GM12878 (cell line): Measurements from ENCODE around the gene OSBPL5. TPM values are rescaled to one million over a fixed set of nuclear protein-coding genes. Genes with fewer than 3 reads are reported as not detected.

Source experiments
- ATAC-seq: fragments of 200-7000 bp; cut with Tn5 transposase; 3 replicates; pipeline ENCODE4 v1.9.1; 2020; ENCODE audit warnings: mild to moderate bottlenecking, moderate library complexity
- BruUV-seq: library from RNA; stranded (reverse); fragments of 400-500 nt; replicated peaks from 2 replicates; lab custom pipeline; 2021; lab: Mats Ljungman, UMichigan
- CTCF ChIA-PET: fragments of 300-600 bp; sonication (Branson Sonifier 250); formaldehyde crosslinking; extraction: SDS; loops from one replicate; lab custom pipeline; 2021; ENCODE audit warnings: inconsistent platforms; lab: Yijun Ruan, JAX
- POLR2A ChIA-PET: fragments of 350-600 bp; formaldehyde crosslinking; extraction: SDS; loops from one replicate; lab custom pipeline; 2021; ENCODE audit warnings: inconsistent platforms; lab: Charles Lee
- RAD21 ChIA-PET: fragments of 300-600 bp; sonication (Branson Sonifier 250); formaldehyde crosslinking; loops from one replicate; lab custom pipeline; 2023; ENCODE audit warnings: antibody characterized with exemption; ENCODE audit not compliant: unreplicated experiment; lab: Charles Lee
- SMC1A ChIA-PET: fragments of 300-600 bp; sonication (Branson Sonifier 250); formaldehyde crosslinking; loops from one replicate; lab custom pipeline; 2023; ENCODE audit not compliant: unreplicated experiment, uncharacterized antibody; lab: Charles Lee
- DNase-seq: peaks from one replicate; pipeline ENCODE4 v3.0.0-alpha.2; 2011; ENCODE audit warnings: low read depth, low spot score
- FAIRE-seq: peaks from 3 replicates; lab custom pipeline; 2011; peaks lifted over from hg19 to GRCh38; lab: Jason Lieb, UNC
- H2AFZ ChIP-seq: 2 replicates; pipeline ENCODE4 v1.6.0; 2011; ENCODE audit warnings: low read depth, low read length, control low read depth; ENCODE audit not compliant: control insufficient read depth
- H3K27ac ChIP-seq: 2 replicates; pipeline ENCODE4 v1.5.1; 2011; ENCODE audit warnings: control low read depth; ENCODE audit not compliant: control insufficient read depth, insufficient read depth
- H3K27me3 ChIP-seq, 2 experiments: replicated peaks in 1 of 2; 2 replicates each; pipeline versions ENCODE4 v1.6.0 to v1.6.1; 2011; ENCODE audit warnings: low read length in 1 of 2; ENCODE audit not compliant: control insufficient read depth in 2 of 2, insufficient read depth in 2 of 2
- H3K36me3 ChIP-seq, 2 experiments: 2 replicates each; pipeline ENCODE4 v1.5.1; 2011; ENCODE audit warnings: low read length in 1 of 2; ENCODE audit not compliant: control insufficient read depth in 2 of 2, insufficient read depth in 2 of 2
- H3K4me1 ChIP-seq: 2 replicates; pipeline ENCODE4 v1.6.1; 2011; ENCODE audit warnings: mild to moderate bottlenecking, low read length, moderate library complexity, mixed read lengths; ENCODE audit not compliant: control insufficient read depth, insufficient read depth
- H3K4me2 ChIP-seq: 2 replicates; pipeline ENCODE4 v1.6.0; 2011; ENCODE audit warnings: control low read depth; ENCODE audit not compliant: control insufficient read depth, insufficient read depth
- H3K4me3 ChIP-seq: fragments of 200-600 bp; sonication (generic); 2 replicates; pipeline ENCODE4 v1.5.1; 2016
- H3K79me2 ChIP-seq: 2 replicates; pipeline ENCODE4 v1.6.0; 2011; ENCODE audit warnings: low read length; ENCODE audit not compliant: control insufficient read depth, insufficient read depth
- H3K9ac ChIP-seq: 2 replicates; pipeline ENCODE4 v1.8.0; 2011; ENCODE audit warnings: low read length, control low read depth, mixed read lengths; ENCODE audit not compliant: control insufficient read depth, insufficient read depth
- H3K9me3 ChIP-seq: replicated peaks from 3 replicates; pipeline ENCODE4 v1.5.1; 2011; ENCODE audit warnings: mild to moderate bottlenecking, low read length; ENCODE audit not compliant: control insufficient read depth, insufficient read depth
- H4K20me1 ChIP-seq: 2 replicates; pipeline ENCODE4 v1.6.0; 2011; ENCODE audit not compliant: control insufficient read depth, insufficient read depth
- CHD2 ChIP-seq: IDR thresholded peaks from 2 replicates; pipeline ENCODE4 v1.6.1; 2011; ENCODE audit warnings: low read depth, low read length, improper control_type of control experiment, borderline replicate concordance
- CREB1 ChIP-seq: IDR thresholded peaks from 2 replicates; pipeline ENCODE4 v1.6.1; 2012; ENCODE audit warnings: low read depth, mild to moderate bottlenecking, inconsistent platforms
- ETV6 ChIP-seq, 2 experiments: fragments of 450-650 bp in 1 of 2; IDR thresholded peaks in 1 of 2; conservative IDR thresholded peaks in 1 of 2; 2 replicates each; pipeline ENCODE4 v1.6.1; 2014; ENCODE audit warnings: antibody characterized with exemption in 1 of 2, borderline replicate concordance in 1 of 2, low read depth in 1 of 2, mild to moderate bottlenecking in 1 of 2, moderate library complexity in 1 of 2
- GABPA ChIP-seq: IDR thresholded peaks from 2 replicates; pipeline ENCODE4 v1.6.1; 2014; ENCODE audit warnings: antibody characterized with exemption, low read depth, mild to moderate bottlenecking, inconsistent platforms
- HCFC1 ChIP-seq: fragments of 150-350 bp; IDR thresholded peaks from 2 replicates; pipeline ENCODE4 v1.6.1; 2014; ENCODE audit warnings: low read length
- RB1 ChIP-seq: fragments of 450-650 bp; formaldehyde crosslinking; IDR thresholded peaks from 2 replicates; pipeline ENCODE4 v1.6.1; 2017; ENCODE audit warnings: mild to moderate bottlenecking, borderline replicate concordance
- RBBP5 ChIP-seq: fragments of 200-600 bp; sonication (generic); conservative IDR thresholded peaks from 2 replicates; pipeline ENCODE4 v1.6.1; 2016
- SMC3 ChIP-seq: IDR thresholded peaks from 2 replicates; pipeline ENCODE4 v1.6.1; 2011; ENCODE audit warnings: low read length, improper control_type of control experiment, borderline replicate concordance
- USF2 ChIP-seq: IDR thresholded peaks from 2 replicates; pipeline ENCODE4 v1.6.1; 2011; ENCODE audit warnings: low read depth, low read length, improper control_type of control experiment, borderline replicate concordance
- ZBTB33 ChIP-seq: fragments of 450-650 bp; IDR thresholded peaks from 2 replicates; pipeline ENCODE4 v1.6.1; 2017; ENCODE audit warnings: mild to moderate bottlenecking
- ZNF384 ChIP-seq: IDR thresholded peaks from 2 replicates; pipeline ENCODE4 v1.6.1; 2012; ENCODE audit warnings: low read depth, mild to moderate bottlenecking, low read length, improper control_type of control experiment, borderline replicate concordance
- WGBS: methylation state at CpG from one replicate; pipeline ENCODE4 v1.1.6; 2016; ENCODE audit warnings: low lambda C conversion rate; ENCODE audit not compliant: insufficient replicate concordance, insufficient coverage; ENCODE audit errors: missing lambda C conversion rate; 5-methylcytosine and 5-hydroxymethylcytosine counted together
- in situ Hi-C: fragments of 300-500 bp; cut with MboI; formaldehyde crosslinking; loops from 9 replicates; pipeline ENCODE4 v1.14.3; 2018; ENCODE audit warnings: mixed read lengths
- intact Hi-C: fragments of 100-400 bp; cut with micrococcal nuclease; formaldehyde crosslinking; loops from one replicate; pipeline ENCODE4 v1.14.2; 2022; ENCODE audit not compliant: unreplicated experiment
- polyA plus RNA-seq, 11 experiments: library from polyadenylated mRNA; depleted of rRNA in 4 of 11; unstranded in 6 of 11; stranded (reverse) in 5 of 11; fragments of >200 nt; fragmentation: Nextera tagmentation in 4 of 11; fragmentation: Illumina TruSeq in 1 of 11; extraction: Ambion mirVana in 4 of 11; extraction: Trizol in 1 of 11; gene quantifications; 1 replicate in 1 of 11; 2 replicates in 10 of 11; pipeline versions ENCODE4 v1.2.1 to v1.2.3, GENCODE V29; 2011 to 2016; ENCODE audit warnings: inconsistent platforms in 2 of 11, missing spikeins in 2 of 11, low read depth in 1 of 11
- total RNA-seq, 4 experiments: library from RNA; depleted of rRNA in 3 of 4; stranded (reverse); fragments of >200 nt in 3 of 4; fragmentation: Illumina TruSeq in 1 of 4; extraction: Trizol in 1 of 4; gene quantifications; 2 replicates each; pipeline versions ENCODE4 v1.2.1 to v1.2.3, GENCODE V29; 2013 to 2021
- TF ChIP-seq, protein P1 (sequence below): fragments of 450-650 bp; formaldehyde crosslinking; IDR thresholded peaks from 2 replicates; pipeline ENCODE4 v1.4.0; 2022; ENCODE audit warnings: mild to moderate bottlenecking, moderate library complexity
- TF ChIP-seq, protein P2 (sequence below): fragments of 150-350 bp; IDR thresholded peaks from 2 replicates; pipeline ENCODE4 v1.6.1; 2016; ENCODE audit warnings: low read depth, low read length

Gene OSBPL5
- total and polyA plus RNA-seq, 10 of the 15 experiments (the other 5 are each of a cell fraction or from before 2014, with no cell fraction given): not detected

DNA sequence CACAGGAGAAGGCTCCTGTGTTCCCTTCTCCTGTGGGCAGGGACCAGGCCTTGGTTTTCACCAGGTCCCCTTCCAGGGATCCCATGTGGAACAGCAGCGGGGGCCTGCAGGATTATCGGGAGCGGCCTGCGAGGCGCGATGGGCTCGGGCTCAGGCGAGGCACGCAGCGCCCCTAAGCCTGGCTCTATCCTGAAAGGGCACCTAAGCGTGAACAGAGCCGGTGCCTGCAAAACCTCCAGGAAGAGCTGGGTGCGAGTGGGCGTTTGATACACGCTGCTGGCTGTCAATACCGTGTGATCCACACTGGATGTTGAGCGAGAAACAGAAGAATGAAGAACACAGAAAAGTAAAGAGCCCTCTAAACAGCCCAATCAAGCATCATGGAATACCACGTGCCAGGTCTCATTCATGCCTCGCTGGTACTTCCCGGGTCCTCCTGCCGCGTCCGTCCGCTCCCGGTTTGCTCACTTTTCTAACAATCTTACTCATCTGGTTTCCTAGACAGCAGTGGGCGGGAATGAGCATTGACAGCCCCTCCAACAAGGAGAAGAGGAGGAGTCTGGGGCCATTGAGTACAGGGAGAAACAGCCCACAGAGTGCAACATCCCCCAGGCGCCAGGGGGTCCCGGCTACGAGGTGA is 12.5 kb downstream of the OSBPL5 start (continued):
- TF ChIP-seq, protein P1, sequence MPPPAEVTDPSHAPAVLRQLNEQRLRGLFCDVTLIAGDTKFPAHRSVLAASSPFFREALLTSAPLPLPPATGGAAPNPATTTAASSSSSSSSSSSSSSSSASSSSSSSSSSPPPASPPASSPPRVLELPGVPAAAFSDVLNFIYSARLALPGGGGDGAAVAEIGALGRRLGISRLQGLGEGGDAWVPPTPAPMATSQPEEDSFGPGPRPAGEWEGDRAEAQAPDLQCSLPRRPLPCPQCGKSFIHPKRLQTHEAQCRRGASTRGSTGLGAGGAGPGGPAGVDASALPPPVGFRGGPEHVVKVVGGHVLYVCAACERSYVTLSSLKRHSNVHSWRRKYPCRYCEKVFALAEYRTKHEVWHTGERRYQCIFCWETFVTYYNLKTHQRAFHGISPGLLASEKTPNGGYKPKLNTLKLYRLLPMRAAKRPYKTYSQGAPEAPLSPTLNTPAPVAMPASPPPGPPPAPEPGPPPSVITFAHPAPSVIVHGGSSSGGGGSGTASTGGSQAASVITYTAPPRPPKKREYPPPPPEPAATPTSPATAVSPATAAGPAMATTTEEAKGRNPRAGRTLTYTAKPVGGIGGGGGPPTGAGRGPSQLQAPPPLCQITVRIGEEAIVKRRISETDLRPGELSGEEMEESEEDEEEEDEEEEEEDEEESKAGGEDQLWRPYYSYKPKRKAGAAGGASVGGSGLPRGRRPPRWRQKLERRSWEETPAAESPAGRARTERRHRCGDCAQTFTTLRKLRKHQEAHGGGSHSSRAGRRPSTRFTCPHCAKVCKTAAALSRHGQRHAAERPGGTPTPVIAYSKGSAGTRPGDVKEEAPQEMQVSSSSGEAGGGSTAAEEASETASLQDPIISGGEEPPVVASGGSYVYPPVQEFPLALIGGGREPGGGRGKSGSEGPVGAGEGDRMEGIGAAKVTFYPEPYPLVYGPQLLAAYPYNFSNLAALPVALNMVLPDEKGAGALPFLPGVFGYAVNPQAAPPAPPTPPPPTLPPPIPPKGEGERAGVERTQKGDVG (CRISPR knock-in tag): no peak
- no peak for TF ChIP-seq GABPA
- TF ChIP-seq, all 136 proteins: peak for 0

GRCh38 chr11:3150726-3151125 is 14.4 kb downstream of the OSBPL5 start:
- ATAC-seq (no peak), FAIRE-seq (no peak), DNase-seq (no peak)
- CTCF ChIA-PET: no interaction called here
- in situ Hi-C loops (no loop called here), intact Hi-C loops (no loop called here)
- RAD21 ChIA-PET: no interaction called here
- H4K20me1 ChIP-seq: no peaks in the 10 kb centered on the region
- POLR2A ChIA-PET: no interaction called here
- H3K4me2 ChIP-seq: no peak overlapping the region
- no TSS peak for BruUV-seq
- no peaks in the 10 kb centered on the region for H3K27me3 ChIP-seq
- no peak overlapping the region for H2AFZ ChIP-seq
- no peaks in the 10 kb centered on the region for H3K9me3 ChIP-seq
- no peak overlapping the region for H3K4me3 ChIP-seq
- WGBS: 43% methylated on average over 14 of the region's 14 CpGs
- H3K79me2 ChIP-seq: no peaks in the 10 kb centered on the region
- H3K36me3 ChIP-seq: no peaks in the 10 kb centered on the region
- SMC1A ChIA-PET: no interaction called here
- no peaks in the 10 kb centered on the region for H3K4me1 ChIP-seq
- no peak overlapping the region for H3K27ac ChIP-seq
- no peak overlapping the region for H3K9ac ChIP-seq
- TF ChIP-seq HCFC1 (no peak), CREB1 (no peak), ZNF384 (no peak), CHD2 (no peak), SMC3 (no peak), RB1 (no peak), RBBP5 (no peak), USF2 (no peak), ZBTB33 (no peak), ETV6 (conservative IDR thresholded peaks at IDR 0.05 in 1 of 2, IDR thresholded peaks at IDR 0.05 in 1 of 2; ENCODE audit: borderline replicate concordance in 1 of 2, low read depth in 1 of 2) (no peak)
- TF ChIP-seq, protein P2, sequence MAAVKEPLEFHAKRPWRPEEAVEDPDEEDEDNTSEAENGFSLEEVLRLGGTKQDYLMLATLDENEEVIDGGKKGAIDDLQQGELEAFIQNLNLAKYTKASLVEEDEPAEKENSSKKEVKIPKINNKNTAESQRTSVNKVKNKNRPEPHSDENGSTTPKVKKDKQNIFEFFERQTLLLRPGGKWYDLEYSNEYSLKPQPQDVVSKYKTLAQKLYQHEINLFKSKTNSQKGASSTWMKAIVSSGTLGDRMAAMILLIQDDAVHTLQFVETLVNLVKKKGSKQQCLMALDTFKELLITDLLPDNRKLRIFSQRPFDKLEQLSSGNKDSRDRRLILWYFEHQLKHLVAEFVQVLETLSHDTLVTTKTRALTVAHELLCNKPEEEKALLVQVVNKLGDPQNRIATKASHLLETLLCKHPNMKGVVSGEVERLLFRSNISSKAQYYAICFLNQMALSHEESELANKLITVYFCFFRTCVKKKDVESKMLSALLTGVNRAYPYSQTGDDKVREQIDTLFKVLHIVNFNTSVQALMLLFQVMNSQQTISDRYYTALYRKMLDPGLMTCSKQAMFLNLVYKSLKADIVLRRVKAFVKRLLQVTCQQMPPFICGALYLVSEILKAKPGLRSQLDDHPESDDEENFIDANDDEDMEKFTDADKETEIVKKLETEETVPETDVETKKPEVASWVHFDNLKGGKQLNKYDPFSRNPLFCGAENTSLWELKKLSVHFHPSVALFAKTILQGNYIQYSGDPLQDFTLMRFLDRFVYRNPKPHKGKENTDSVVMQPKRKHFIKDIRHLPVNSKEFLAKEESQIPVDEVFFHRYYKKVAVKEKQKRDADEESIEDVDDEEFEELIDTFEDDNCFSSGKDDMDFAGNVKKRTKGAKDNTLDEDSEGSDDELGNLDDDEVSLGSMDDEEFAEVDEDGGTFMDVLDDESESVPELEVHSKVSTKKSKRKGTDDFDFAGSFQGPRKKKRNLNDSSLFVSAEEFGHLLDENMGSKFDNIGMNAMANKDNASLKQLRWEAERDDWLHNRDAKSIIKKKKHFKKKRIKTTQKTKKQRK: no peak
